HEK293 (cell line): ENCODE measurements around the gene SH3PXD2B.

Experiments used
- CTCF ChIA-PET: fragments of 350-600 bp; formaldehyde crosslinking; extraction: SDS; loops from one replicate; lab custom pipeline; 2021; ENCODE audit warnings: antibody characterized with exemption; lab: Yijun Ruan, JAX
- POLR2A ChIA-PET: fragments of 300-600 bp; formaldehyde crosslinking; extraction: SDS; loops from one replicate; lab custom pipeline; 2020; ENCODE audit warnings: antibody characterized with exemption, inconsistent platforms; lab: Yijun Ruan, JAX
- H3K27ac ChIP-seq: fragments of 200-500 bp; sonication (Bioruptor generic); 2 replicates; pipeline ENCODE4 v1.5.1; 2014; ENCODE audit warnings: low read depth, low read length, control low read depth, inconsistent platforms; ENCODE audit errors: extremely low read depth
- H3K36me3 ChIP-seq, 2 experiments: fragments of 200-500 bp in 1 of 2; sonication (Bioruptor generic) in 1 of 2; 1 replicate in 1 of 2; 2 replicates in 1 of 2; pipeline ENCODE4 v1.5.1; 2014 to 2017; ENCODE audit warnings: inconsistent platforms in 2 of 2, low read length in 2 of 2; ENCODE audit not compliant: control insufficient read depth in 2 of 2, insufficient read depth in 1 of 2
- H3K4me1 ChIP-seq: fragments of 200-500 bp; sonication (Bioruptor generic); 2 replicates; pipeline ENCODE4 v1.5.1; 2014; ENCODE audit warnings: mild to moderate bottlenecking, low read length, inconsistent platforms; ENCODE audit not compliant: control insufficient read depth, insufficient read depth
- H3K4me3 ChIP-seq: 2 replicates; pipeline ENCODE4 v1.5.1; 2011; ENCODE audit warnings: low read depth, mild to moderate bottlenecking, control low read depth, low read length, moderate library complexity
- H3K9me3 ChIP-seq: fragments of 200-500 bp; sonication (Bioruptor generic); 2 replicates; pipeline ENCODE4 v1.5.1; 2014; ENCODE audit warnings: low read depth, low read length, inconsistent platforms; ENCODE audit not compliant: control insufficient read depth, insufficient read depth
- GLIS2 ChIP-seq: fragments of 450-650 bp; formaldehyde crosslinking; IDR thresholded peaks from 2 replicates; pipeline ENCODE4 v1.5.1; 2016; ENCODE audit warnings: missing biosample characterization, missing genetic modification characterization
- KLF10 ChIP-seq: fragments of 450-650 bp; IDR thresholded peaks from 2 replicates; pipeline ENCODE4 v1.5.1; 2018; ENCODE audit warnings: missing biosample characterization, mild to moderate bottlenecking, missing genetic modification characterization
- KLF7 ChIP-seq: fragments of 450-650 bp; formaldehyde crosslinking; IDR thresholded peaks from 2 replicates; pipeline ENCODE4 v1.5.1; 2016; ENCODE audit warnings: missing biosample characterization, missing genetic modification characterization, borderline replicate concordance
- KLF9 ChIP-seq: fragments of 450-650 bp; formaldehyde crosslinking; IDR thresholded peaks from 2 replicates; pipeline ENCODE4 v1.5.1; 2016; ENCODE audit warnings: missing biosample characterization, missing genetic modification characterization, low read depth
- OVOL3 ChIP-seq: fragments of 450-650 bp; formaldehyde crosslinking; IDR thresholded peaks from 2 replicates; pipeline ENCODE4 v1.5.1; 2016; ENCODE audit warnings: missing biosample characterization, missing genetic modification characterization
- PRDM4 ChIP-seq: fragments of 450-650 bp; formaldehyde crosslinking; IDR thresholded peaks from 2 replicates; pipeline ENCODE4 v1.5.1; 2017; ENCODE audit warnings: missing biosample characterization, missing genetic modification characterization
- REPIN1 ChIP-seq: fragments of 450-650 bp; formaldehyde crosslinking; IDR thresholded peaks from 2 replicates; pipeline ENCODE4 v1.5.1; 2017; ENCODE audit warnings: missing biosample characterization, missing genetic modification characterization, low read depth
- ZNF140 ChIP-seq: fragments of 450-650 bp; formaldehyde crosslinking; IDR thresholded peaks from 2 replicates; pipeline ENCODE4 v1.5.1; 2016; ENCODE audit warnings: missing biosample characterization, missing genetic modification characterization
- ZNF155 ChIP-seq: fragments of 450-650 bp; formaldehyde crosslinking; IDR thresholded peaks from 2 replicates; pipeline ENCODE4 v1.5.1; 2016; ENCODE audit warnings: missing biosample characterization, missing genetic modification characterization
- ZNF174 ChIP-seq: fragments of 450-650 bp; formaldehyde crosslinking; IDR thresholded peaks from 2 replicates; pipeline ENCODE4 v1.5.0; 2017; ENCODE audit warnings: missing biosample characterization, mild to moderate bottlenecking, missing genetic modification characterization
- ZNF19 ChIP-seq: fragments of 450-650 bp; formaldehyde crosslinking; IDR thresholded peaks from 2 replicates; pipeline ENCODE4; 2016; ENCODE audit warnings: missing biosample characterization, missing genetic modification characterization, low read depth
- ZNF248 ChIP-seq: fragments of 450-650 bp; formaldehyde crosslinking; IDR thresholded peaks from 2 replicates; pipeline ENCODE4 v1.5.1; 2017; ENCODE audit warnings: missing biosample characterization, missing genetic modification characterization
- ZNF302 ChIP-seq: fragments of 450-650 bp; formaldehyde crosslinking; IDR thresholded peaks from 2 replicates; pipeline ENCODE4 v1.5.1; 2016; ENCODE audit warnings: missing biosample characterization, missing genetic modification characterization, low read depth
- ZNF394 ChIP-seq: fragments of 450-650 bp; formaldehyde crosslinking; IDR thresholded peaks from 2 replicates; pipeline ENCODE4 v1.5.1; 2016; ENCODE audit warnings: missing biosample characterization, missing genetic modification characterization, mild to moderate bottlenecking, moderate library complexity, borderline replicate concordance
- ZNF426 ChIP-seq: fragments of 450-650 bp; formaldehyde crosslinking; IDR thresholded peaks from 2 replicates; pipeline ENCODE4 v1.5.1; 2017; ENCODE audit warnings: missing biosample characterization, missing genetic modification characterization, mild to moderate bottlenecking, inconsistent platforms, moderate library complexity
- ZNF548 ChIP-seq: fragments of 450-650 bp; formaldehyde crosslinking; IDR thresholded peaks from 2 replicates; pipeline ENCODE4 v1.5.1; 2016; ENCODE audit warnings: missing biosample characterization, missing genetic modification characterization
- ZNF560 ChIP-seq: fragments of 450-650 bp; formaldehyde crosslinking; IDR thresholded peaks from 2 replicates; pipeline ENCODE4 v1.5.1; 2017; ENCODE audit warnings: missing biosample characterization, missing genetic modification characterization, borderline replicate concordance
- ZNF585B ChIP-seq: fragments of 450-650 bp; formaldehyde crosslinking; IDR thresholded peaks from 2 replicates; pipeline ENCODE4 v1.5.1; 2016; ENCODE audit warnings: missing biosample characterization, missing genetic modification characterization
- ZNF626 ChIP-seq: fragments of 450-650 bp; sonication (Bioruptor Pico); formaldehyde crosslinking; IDR thresholded peaks from 2 replicates; pipeline ENCODE4 v1.5.1; 2018; ENCODE audit warnings: missing biosample characterization, missing genetic modification characterization, inconsistent platforms
- ZNF629 ChIP-seq: fragments of 450-650 bp; formaldehyde crosslinking; IDR thresholded peaks from 2 replicates; pipeline ENCODE4 v1.5.1; 2017; ENCODE audit warnings: missing biosample characterization, missing genetic modification characterization
- ZNF701 ChIP-seq: fragments of 450-650 bp; formaldehyde crosslinking; IDR thresholded peaks from 2 replicates; pipeline ENCODE4 v1.5.1; 2016; ENCODE audit warnings: missing biosample characterization, missing genetic modification characterization
- ZNF707 ChIP-seq: fragments of 450-650 bp; formaldehyde crosslinking; IDR thresholded peaks from 2 replicates; pipeline ENCODE4 v1.5.1; 2016; ENCODE audit warnings: missing biosample characterization, missing genetic modification characterization
- ZNF768 ChIP-seq: fragments of 450-650 bp; formaldehyde crosslinking; IDR thresholded peaks from 2 replicates; pipeline ENCODE4 v1.5.1; 2018; ENCODE audit warnings: missing biosample characterization, mild to moderate bottlenecking, missing genetic modification characterization
- ZNF792 ChIP-seq: fragments of 450-650 bp; formaldehyde crosslinking; IDR thresholded peaks from 2 replicates; pipeline ENCODE4 v1.5.1; 2016; ENCODE audit warnings: missing biosample characterization, missing genetic modification characterization
- TF ChIP-seq, protein P1 (sequence below): fragments of 450-650 bp; formaldehyde crosslinking; IDR thresholded peaks from 2 replicates; pipeline ENCODE4 v1.5.1; 2016; ENCODE audit warnings: missing biosample characterization, missing genetic modification characterization, low read depth
- TF ChIP-seq, protein P2 (sequence below): fragments of 450-650 bp; IDR thresholded peaks from 2 replicates; pipeline ENCODE4 v1.5.1; 2018; ENCODE audit warnings: missing biosample characterization, missing genetic modification characterization

Gene SH3PXD2B

DNA sequence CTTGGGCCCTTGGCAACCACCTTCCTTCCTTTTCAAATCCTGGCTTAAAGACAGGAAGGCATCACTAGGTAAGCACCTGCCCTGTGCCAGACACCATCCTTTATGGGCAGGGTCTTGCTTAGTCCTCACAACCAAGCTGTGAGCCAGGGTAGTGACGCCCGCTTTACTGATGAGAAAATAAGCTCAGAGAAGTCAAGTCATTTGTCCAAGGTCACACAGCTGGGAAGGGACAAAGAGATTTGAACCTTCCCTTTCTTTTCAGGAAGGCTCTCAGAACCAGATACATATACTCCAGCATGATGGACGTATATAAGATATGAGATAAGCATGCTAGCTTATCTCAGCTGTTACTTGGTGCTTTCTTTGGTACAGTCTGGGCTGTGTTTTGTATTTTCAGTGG lies 76.9 kb downstream of the SH3PXD2B start:
- H3K36me3 ChIP-seq, result peaks cover 0 to 15% of the 10 kb centered on the region in 2 experiments; a peak in 1 of 3 replicates
- H3K27ac ChIP-seq, result no peak overlapping the region
- no peak overlapping the region for H3K4me3 ChIP-seq
- no peaks in the 10 kb centered on the region for H3K4me1 ChIP-seq
- POLR2A ChIA-PET, result no interaction called here
- no peaks in the 10 kb centered on the region for H3K9me3 ChIP-seq
- TF ChIP-seq OVOL3 (tag by site-specific recombination) (no peak), ZNF768 (tag by site-specific recombination) (0 out of 2 replicates have a peak, but pooled peaks have one; percentile 24)
- CTCF ChIA-PET, result interaction anchor here (0.5 to 0.8 kb wide), 3 partner anchors 49 to 86 kb away, joined by 3 read pairs; no protein-coding TSS in a partner anchor

GRCh38 chr5:172374783-172375182 lies 79.5 kb downstream of the SH3PXD2B start:
- no peak for TF ChIP-seq ZNF701 (tag by site-specific recombination)
- no peak for TF ChIP-seq PRDM4 (tag by site-specific recombination)
- TF ChIP-seq ZNF560 (tag by site-specific recombination), result no peak
- TF ChIP-seq, protein P1, sequence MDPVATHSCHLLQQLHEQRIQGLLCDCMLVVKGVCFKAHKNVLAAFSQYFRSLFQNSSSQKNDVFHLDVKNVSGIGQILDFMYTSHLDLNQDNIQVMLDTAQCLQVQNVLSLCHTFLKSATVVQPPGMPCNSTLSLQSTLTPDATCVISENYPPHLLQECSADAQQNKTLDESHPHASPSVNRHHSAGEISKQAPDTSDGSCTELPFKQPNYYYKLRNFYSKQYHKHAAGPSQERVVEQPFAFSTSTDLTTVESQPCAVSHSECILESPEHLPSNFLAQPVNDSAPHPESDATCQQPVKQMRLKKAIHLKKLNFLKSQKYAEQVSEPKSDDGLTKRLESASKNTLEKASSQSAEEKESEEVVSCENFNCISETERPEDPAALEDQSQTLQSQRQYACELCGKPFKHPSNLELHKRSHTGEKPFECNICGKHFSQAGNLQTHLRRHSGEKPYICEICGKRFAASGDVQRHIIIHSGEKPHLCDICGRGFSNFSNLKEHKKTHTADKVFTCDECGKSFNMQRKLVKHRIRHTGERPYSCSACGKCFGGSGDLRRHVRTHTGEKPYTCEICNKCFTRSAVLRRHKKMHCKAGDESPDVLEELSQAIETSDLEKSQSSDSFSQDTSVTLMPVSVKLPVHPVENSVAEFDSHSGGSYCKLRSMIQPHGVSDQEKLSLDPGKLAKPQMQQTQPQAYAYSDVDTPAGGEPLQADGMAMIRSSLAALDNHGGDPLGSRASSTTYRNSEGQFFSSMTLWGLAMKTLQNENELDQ (tag by site-specific recombination), result no peak
- TF ChIP-seq ZNF426, result no peak
- peak; percentile 71 for TF ChIP-seq ZNF768 (tag by site-specific recombination)
- TF ChIP-seq REPIN1, result no peak
- H3K36me3 ChIP-seq, result peaks cover 0 to 5% of the 10 kb centered on the region in 2 experiments; a peak in 1 of 3 replicates

GRCh38 chr5:172373680-172374079 lies 80.6 kb downstream of the SH3PXD2B start:
- no peaks in the 10 kb centered on the region for H3K9me3 ChIP-seq
- ChIA-PET POLR2A (no interaction called here), CTCF (no interaction called here)
- H3K4me3 ChIP-seq, result no peak overlapping the region
- TF ChIP-seq ZNF19 (tag by site-specific recombination) (no peak), ZNF155 (tag by site-specific recombination) (no peak), ZNF585B (no peak), KLF7 (no peak), ZNF394 (tag by site-specific recombination) (no peak), ZNF626 (tag by site-specific recombination) (no peak), ZNF248 (tag by site-specific recombination) (no peak), ZNF140 (tag by site-specific recombination) (no peak), ZNF174 (tag by site-specific recombination) (no peak), GLIS2 (tag by site-specific recombination) (no peak), ZNF548 (tag by site-specific recombination) (no peak), KLF10 (no peak), ZNF302 (tag by site-specific recombination) (no peak), ZNF792 (no peak), KLF9 (tag by site-specific recombination) (no peak), ZNF629 (no peak), ZNF707 (no peak)
- TF ChIP-seq, protein P2, sequence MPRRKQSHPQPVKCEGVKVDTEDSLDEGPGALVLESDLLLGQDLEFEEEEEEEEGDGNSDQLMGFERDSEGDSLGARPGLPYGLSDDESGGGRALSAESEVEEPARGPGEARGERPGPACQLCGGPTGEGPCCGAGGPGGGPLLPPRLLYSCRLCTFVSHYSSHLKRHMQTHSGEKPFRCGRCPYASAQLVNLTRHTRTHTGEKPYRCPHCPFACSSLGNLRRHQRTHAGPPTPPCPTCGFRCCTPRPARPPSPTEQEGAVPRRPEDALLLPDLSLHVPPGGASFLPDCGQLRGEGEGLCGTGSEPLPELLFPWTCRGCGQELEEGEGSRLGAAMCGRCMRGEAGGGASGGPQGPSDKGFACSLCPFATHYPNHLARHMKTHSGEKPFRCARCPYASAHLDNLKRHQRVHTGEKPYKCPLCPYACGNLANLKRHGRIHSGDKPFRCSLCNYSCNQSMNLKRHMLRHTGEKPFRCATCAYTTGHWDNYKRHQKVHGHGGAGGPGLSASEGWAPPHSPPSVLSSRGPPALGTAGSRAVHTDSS, result no peak
- H3K36me3 ChIP-seq, result peaks cover 0 to 5% of the 10 kb centered on the region in 2 experiments; a peak in 1 of 3 replicates
- H3K27ac ChIP-seq, result no peak overlapping the region
- no peaks in the 10 kb centered on the region for H3K4me1 ChIP-seq

More at GRCh38 chr5:172374783-172375182, 79.5 kb downstream of the SH3PXD2B start:
- CTCF ChIA-PET, result no interaction called here
- Histone ChIP-seq H3K9me3 (no peaks in the 10 kb centered on the region), H3K27ac (no peak overlapping the region), H3K4me1 (no peaks in the 10 kb centered on the region), H3K4me3 (no peak overlapping the region)
- POLR2A ChIA-PET, result no interaction called here
